Astrocyte (in vitro differentiated cells and primary cell): ENCODE data around the gene IFNA17. TPM values are rescaled to one million over a fixed set of nuclear protein-coding genes. Genes with fewer than 3 reads are reported as not detected.
"Not testable (repeated sequence)": the region's sequence is repeated elsewhere in the genome, so short reads cannot be mapped to it uniquely, and the experiment has no call there.

Source experiments
- DNase-seq: peaks from one replicate; pipeline ENCODE4 v3.0.0-alpha.2; 2010; ENCODE audit warnings: low read depth
- FAIRE-seq: peaks from 2 replicates; lab custom pipeline; 2011; peaks lifted over from hg19 to GRCh38; lab: Jason Lieb, UNC
- H2AFZ ChIP-seq: 2 replicates; pipeline ENCODE4 v1.6.0; 2012; ENCODE audit warnings: low read depth, low read length, inconsistent platforms
- H3K27ac ChIP-seq: 2 replicates; pipeline ENCODE4 v1.5.1; 2011; ENCODE audit warnings: low read depth, low read length, inconsistent platforms
- H3K27me3 ChIP-seq: 2 replicates; pipeline ENCODE4 v1.6.0; 2011; ENCODE audit warnings: low read length, inconsistent platforms; ENCODE audit not compliant: insufficient read depth
- H3K36me3 ChIP-seq: 2 replicates; pipeline ENCODE4 v1.5.1; 2011; ENCODE audit warnings: low read length, inconsistent platforms; ENCODE audit not compliant: insufficient read depth
- H3K4me1 ChIP-seq: 2 replicates; pipeline ENCODE4 v1.5.1; 2011; ENCODE audit warnings: low read length, inconsistent platforms; ENCODE audit not compliant: insufficient read depth
- H3K4me2 ChIP-seq: 2 replicates; pipeline ENCODE4 v1.6.0; 2012; ENCODE audit warnings: low read length, inconsistent platforms
- H3K4me3 ChIP-seq: 2 replicates; pipeline ENCODE4 v1.5.1; 2011; ENCODE audit warnings: low read depth, mild to moderate bottlenecking, low read length, inconsistent platforms; ENCODE audit not compliant: insufficient read depth
- H3K79me2 ChIP-seq: 2 replicates; pipeline ENCODE4 v1.6.0; 2012; ENCODE audit warnings: mild to moderate bottlenecking, low read length, inconsistent platforms; ENCODE audit not compliant: insufficient read depth
- H3K9ac ChIP-seq: 2 replicates; pipeline ENCODE4 v1.6.0; 2012; ENCODE audit warnings: mild to moderate bottlenecking, low read length, inconsistent platforms
- H3K9me3 ChIP-seq: 2 replicates; pipeline ENCODE4 v1.5.1; 2012; ENCODE audit warnings: low read depth, mild to moderate bottlenecking, low read length, inconsistent platforms; ENCODE audit not compliant: insufficient read depth
- H4K20me1 ChIP-seq: 2 replicates; pipeline ENCODE4 v1.6.0; 2012; ENCODE audit warnings: low read length, inconsistent platforms; ENCODE audit not compliant: insufficient read depth
- H3K27ac Mint-ChIP-seq: one replicate; pipeline ENCODE4 v1.8.0; 2021; ENCODE audit warnings: mild to moderate bottlenecking, mixed read lengths; ENCODE audit not compliant: unreplicated experiment
- H3K27me3 Mint-ChIP-seq: one replicate; pipeline ENCODE4 v1.8.0; 2021; ENCODE audit warnings: low read depth, mixed read lengths; ENCODE audit not compliant: unreplicated experiment
- H3K36me3 Mint-ChIP-seq: one replicate; pipeline ENCODE4 v1.8.0; 2021; ENCODE audit warnings: low read depth, mixed read lengths; ENCODE audit not compliant: unreplicated experiment
- H3K4me1 Mint-ChIP-seq: one replicate; pipeline ENCODE4 v1.8.0; 2021; ENCODE audit warnings: low read depth, mixed read lengths; ENCODE audit not compliant: unreplicated experiment
- H3K4me3 Mint-ChIP-seq: one replicate; pipeline ENCODE4 v1.8.0; 2021; ENCODE audit warnings: mild to moderate bottlenecking, moderate library complexity, mixed read lengths; ENCODE audit not compliant: unreplicated experiment
- H3K9me3 Mint-ChIP-seq: one replicate; pipeline ENCODE4 v1.8.0; 2021; ENCODE audit warnings: mild to moderate bottlenecking, mixed read lengths; ENCODE audit not compliant: unreplicated experiment
- CTCF ChIP-seq: IDR thresholded peaks from 2 replicates; pipeline ENCODE4 v1.5.1; 2011; ENCODE audit warnings: low read depth, mild to moderate bottlenecking, inconsistent platforms, low read length, moderate library complexity; ENCODE audit not compliant: insufficient read depth
- total RNA-seq: library from RNA; stranded (reverse); gene quantifications from 2 replicates; pipeline ENCODE4 v1.2.1, GENCODE V29; 2021

Gene IFNA17
- total RNA-seq, 1 donor from 2014 or later: not detected

GRCh38 chr9:21194867-21195776 lies 32.9 kb downstream of the IFNA17 start:
- not testable (repeated sequence) for H3K27ac Mint-ChIP-seq, H3K27me3 ChIP-seq, FAIRE-seq

GRCh38 chr9:21187487-21187886 lies 40.5 kb downstream of the IFNA17 start, which contains the start of gene IFNA4:
Gene IFNA4, minus strand, starts transcription at chr9:21187587. Its CDS starts 56 bp downstream, at chr9:21187531.
- not testable (repeated sequence) for H3K27me3 Mint-ChIP-seq, H3K9ac ChIP-seq, H3K27me3 ChIP-seq, H2AFZ ChIP-seq, H3K27ac ChIP-seq, H3K4me3 ChIP-seq, H3K27ac Mint-ChIP-seq, FAIRE-seq, H3K36me3 Mint-ChIP-seq, H3K4me1 ChIP-seq, H3K4me1 Mint-ChIP-seq, H3K4me3 Mint-ChIP-seq, H3K79me2 ChIP-seq, H3K4me2 ChIP-seq, H3K9me3 ChIP-seq, H4K20me1 ChIP-seq, H3K36me3 ChIP-seq, DNase-seq, H3K9me3 Mint-ChIP-seq

More at GRCh38 chr9:21194867-21195776, 32.9 kb downstream of the IFNA17 start:
- not testable (repeated sequence) for H3K79me2 ChIP-seq, H3K9me3 ChIP-seq, H3K4me1 Mint-ChIP-seq, H3K36me3 ChIP-seq, H3K9ac ChIP-seq, DNase-seq, H3K27ac ChIP-seq, H3K4me3 ChIP-seq, H2AFZ ChIP-seq, H3K9me3 Mint-ChIP-seq, H3K36me3 Mint-ChIP-seq, H4K20me1 ChIP-seq, H3K4me1 ChIP-seq
- H3K4me2 ChIP-seq: peak overlapping the region; percentile 36
- Mint-ChIP-seq H3K4me3 (peak overlapping the region; percentile 40), H3K27me3 (peaks cover 15% of the 10 kb centered on the region)
- TF ChIP-seq CTCF: peak; percentile 44

- H3K27ac ChIP-seq, H3K4me1 ChIP-seq, H3K36me3 ChIP-seq, H3K9ac ChIP-seq, H3K4me3 Mint-ChIP-seq, H4K20me1 ChIP-seq, DNase-seq, H3K27me3 ChIP-seq, H3K27ac Mint-ChIP-seq, H3K9me3 ChIP-seq, H3K9me3 Mint-ChIP-seq, H3K79me2 ChIP-seq, H3K4me1 Mint-ChIP-seq, H2AFZ ChIP-seq, H3K36me3 Mint-ChIP-seq, FAIRE-seq, H3K4me3 ChIP-seq, H3K4me2 ChIP-seq: not testable (repeated sequence)
- TF ChIP-seq CTCF: peak; percentile 49
- peaks cover 12% of the 10 kb centered on the region for H3K27me3 Mint-ChIP-seq
These were observed 44.9 kb downstream of the IFNA17 start for GRCh38 chr9:21182810-21183736.

Other genes starting within 250 kb of the IFNA17 start
- 1.9 and 2.1 TPM in 2 replicates for gene HACD4, start 196.6 kb downstream of the IFNA17 start, total RNA-seq
- gene IFNB1, start 150.3 kb downstream of the IFNA17 start, total RNA-seq: 2.5 and 3.2 TPM in 2 replicates
- gene IFNW1, start 86.4 kb downstream of the IFNA17 start, total RNA-seq: not detected in 2 replicates
- not detected in 2 replicates for gene IFNA21, start 61.6 kb downstream of the IFNA17 start, total RNA-seq
- not detected in 2 replicates for gene IFNA4, start 40.6 kb downstream of the IFNA17 start, total RNA-seq
- gene IFNA7, start 26.0 kb downstream of the IFNA17 start, total RNA-seq: not detected in 2 replicates
- gene IFNA10, start 21.1 kb downstream of the IFNA17 start, total RNA-seq: not detected in 2 replicates
- gene IFNA16, start 10.9 kb downstream of the IFNA17 start, total RNA-seq: not detected in 2 replicates
- gene IFNA14, start 11.8 kb upstream of the IFNA17 start, total RNA-seq: not detected in 2 replicates
- gene IFNA5, start 77.1 kb upstream of the IFNA17 start, total RNA-seq: not detected in 2 replicates
- gene KLHL9, start 107.2 kb upstream of the IFNA17 start, total RNA-seq: 30.3 and 30.4 TPM in 2 replicates
- gene IFNA6, start 122.7 kb upstream of the IFNA17 start, total RNA-seq: not detected in 2 replicates
- gene IFNA13, start 139.8 kb upstream of the IFNA17 start, total RNA-seq: not detected in 2 replicates
- gene IFNA2, start 157.2 kb upstream of the IFNA17 start, total RNA-seq: not detected in 2 replicates
- not detected in 2 replicates for gene IFNA8, start 180.9 kb upstream of the IFNA17 start, total RNA-seq
- not detected in 2 replicates for gene IFNA1, start 212.2 kb upstream of the IFNA17 start, total RNA-seq